Ovary (tissue), 9 donors: ENCODE measurements around the gene SETBP1. TPM values are rescaled to one million over a fixed set of nuclear protein-coding genes. Genes with fewer than 3 reads are reported as not detected.

ENCODE experiments used
- DNase-seq, 5 donors: peaks; one replicate each; pipeline ENCODE4 v3.0.0-alpha.2; 2019 to 2020
- H3K27ac ChIP-seq, 2 donors: fragments of 200-600 bp; one replicate each; pipeline versions ENCODE4 v1.5.1 to v1.8.0; 2019 to 2022
- H3K27me3 ChIP-seq: fragments of 200-600 bp; one replicate; pipeline ENCODE4 v1.8.0; 2022
- H3K36me3 ChIP-seq: fragments of 200-600 bp; sonication (generic); one replicate; pipeline ENCODE4 v1.5.1; 2019
- H3K4me1 ChIP-seq: one replicate; pipeline ENCODE4 v1.8.1; 2013; ENCODE audit warnings: mild to moderate bottlenecking, moderate library complexity; ENCODE audit not compliant: insufficient read depth
- H3K4me3 ChIP-seq: fragments of 200-600 bp; sonication (generic); one replicate; pipeline ENCODE4 v1.5.1; 2017
- H3K9me3 ChIP-seq, 2 donors: fragments of 200-600 bp in 1 of 2; sonication (generic) in 1 of 2; one replicate each; pipeline versions ENCODE4 v1.5.1 to v1.8.1; 2013 to 2019; ENCODE audit warnings: mild to moderate bottlenecking in 1 of 2, moderate library complexity in 1 of 2
- CTCF ChIP-seq, 3 donors: fragments of 450-650 bp in 2 of 3; fragments of 200-600 bp in 1 of 3; IDR thresholded peaks; one replicate each; pipeline versions ENCODE4 v1.5.1 to v1.8.0; 2016 to 2022; ENCODE audit warnings: antibody characterized with exemption in 3 of 3, mild to moderate bottlenecking in 1 of 3
- EP300 ChIP-seq: sonication (generic); formaldehyde crosslinking; IDR thresholded peaks from one replicate; pipeline ENCODE4 v1.6.1; 2017; ENCODE audit warnings: antibody characterized with exemption
- POLR2A ChIP-seq: fragments of 450-650 bp; IDR thresholded peaks from one replicate; pipeline ENCODE4 v1.6.1; 2017; ENCODE audit warnings: antibody characterized with exemption, mild to moderate bottlenecking, moderate library complexity
- WGBS, 3 donors: extraction: QIAGEN DNeasy Blood & Tissue Kit in 1 of 3; methylation state at CpG; one replicate each; pipeline versions ENCODE4 v1.1.5 to v1.1.7; 2013 to 2017; 5-methylcytosine and 5-hydroxymethylcytosine counted together
- intact Hi-C, 4 donors: fragments of 100-400 bp; cut with DNase I; formaldehyde crosslinking; loops; one replicate each; pipeline versions ENCODE4 v1.11.0 to v1.15.1; 2022 to 2023
- polyA plus RNA-seq, 2 donors: library from polyadenylated mRNA; stranded (reverse); fragments of 200-250 nt in 1 of 2; fragments of 350-450 nt in 1 of 2; fragmentation: Illumina TruSeq in 1 of 2; extraction: RNeasy Lipid Tissue Mini Kit (QIAGEN cat#74804) in 1 of 2; gene quantifications; one replicate each; pipeline ENCODE4 v1.2.3, GENCODE V29; 2013 to 2014
- total RNA-seq, 7 donors: library from RNA; depleted of rRNA in 2 of 7; stranded (reverse); fragments of >200 nt in 2 of 7; fragmentation: NEBNext Ultra II Directional in 3 of 7; extraction: Animal tissue kit (Norgen Biotek cat#: 25700) in 3 of 7; gene quantifications; one replicate each; pipeline versions ENCODE4 v1.1.0 to v1.2.4, GENCODE V29; 2016 to 2023
- donor health status: DM: no; HTN: no; CAD: no; lungs with moderate emphysema.
- donor health status: DM: no; HTN: no; CAD: no.
- donor health status: Bipolar disorder and iron deficiency.
- donor health status: DM: yes; HTN: yes; CAD: no.
- donor health status: DM: no; HTN: no; CAD: no.
- donor health status: DM: yes; HTN: yes; CAD: no.

The SETBP1 gene
- total and polyA plus RNA-seq, 9 donors, result 7.8 to 53.7 (median 28.4) TPM

- H3K9me3 ChIP-seq, result no peaks in the 10 kb centered on the region
- 80 to 90% (median 90%) methylated on average over 3 of the region's 3 CpGs for whole genome bisulfite sequencing, 3 donors
- peaks cover 11% of the 10 kb centered on the region for H3K4me1 ChIP-seq
- H3K4me3 ChIP-seq, result no peak overlapping the region
- intact Hi-C loops, result no loop called here
- TF ChIP-seq POLR2A, result no peak
- TF ChIP-seq CTCF (IDR thresholded peaks at IDR 0.05), result no peak
- no peak for TF ChIP-seq EP300
- no peaks in the 10 kb centered on the region for H3K36me3 ChIP-seq
- no peaks in the 10 kb centered on the region for H3K27me3 ChIP-seq
- no peak overlapping the region for H3K27ac ChIP-seq
- DNase-seq, result no peak
Measured at GRCh38 chr18:44911773-44912172, 231.1 kb downstream of the SETBP1 start.

- no peaks in the 10 kb centered on the region for H3K36me3 ChIP-seq
- no peak for TF ChIP-seq CTCF (IDR thresholded peaks at IDR 0.05)
- no peak for TF ChIP-seq POLR2A
- no peak for TF ChIP-seq EP300
- H3K4me3 ChIP-seq, result no peak overlapping the region
- no peak for DNase-seq
- intact Hi-C loops, result no loop called here
- no peak overlapping the region for H3K27ac ChIP-seq
- no peaks in the 10 kb centered on the region for H3K9me3 ChIP-seq
- no peaks in the 10 kb centered on the region for H3K27me3 ChIP-seq
- H3K4me1 ChIP-seq, result peaks cover 20% of the 10 kb centered on the region
- 82 to 86% (median 83%) methylated on average over 6 of the region's 6 CpGs for WGBS, 3 donors
Measured at GRCh38 chr18:44912740-44913478, 232.2 kb downstream of the SETBP1 start.

GRCh38 chr18:44914028-44914427, 233.3 kb downstream of the SETBP1 start:
- H3K4me1 ChIP-seq, result peaks cover 22% of the 10 kb centered on the region
- 96 to 98% (median 97%) methylated on average over 5 of the region's 5 CpGs for WGBS, 3 donors
- intact Hi-C loops, result no loop called here

GRCh38 chr18:44915213-44915612, 234.5 kb downstream of the SETBP1 start:
- no peaks in the 10 kb centered on the region for H3K36me3 ChIP-seq
- no peak for DNase-seq
- no peaks in the 10 kb centered on the region for H3K27me3 ChIP-seq
- no peaks in the 10 kb centered on the region for H3K9me3 ChIP-seq
- intact Hi-C loops, result no loop called here
- peaks cover 20% of the 10 kb centered on the region for H3K4me1 ChIP-seq
- WGBS, 3 donors, result 89 to 94% (median 90%) methylated on average over 2 of the region's 2 CpGs
- TF ChIP-seq POLR2A (no peak), CTCF (IDR thresholded peaks at IDR 0.05) (no peak), EP300 (no peak)
- no peak overlapping the region for H3K27ac ChIP-seq
- no peak overlapping the region for H3K4me3 ChIP-seq

More at GRCh38 chr18:44914028-44914427, 233.3 kb downstream of the SETBP1 start:
- Histone ChIP-seq H3K36me3 (no peaks in the 10 kb centered on the region), H3K27me3 (no peaks in the 10 kb centered on the region), H3K27ac (no peak overlapping the region), H3K4me3 (no peak overlapping the region), H3K9me3 (no peaks in the 10 kb centered on the region)
- TF ChIP-seq EP300, result no peak
- TF ChIP-seq POLR2A, result no peak
- TF ChIP-seq CTCF (IDR thresholded peaks at IDR 0.05), result no peak
- no peak for DNase-seq
